Measurements from ENCODE around the gene SCN3B.

SCN3B gene

GRCh38 chr11:123654566-123655081 is at the start of gene SCN3B:
TSS of gene SCN3B (minus strand) at chr11:123654624. CDS start at chr11:123653801, 823 bp downstream.
- no peak for DNase-seq

- DNase-seq, result no peak
Observed at GRCh38 chr11:123702696-123703095, 48.3 kb upstream of the SCN3B start.

- no peak for DNase-seq
Observed at GRCh38 chr11:123702139-123702538, 47.7 kb upstream of the SCN3B start.

GRCh38 chr11:123700772-123701171 is 46.3 kb upstream of the SCN3B start:
- DNase-seq, result peak; percentile 42

- peak; percentile 20 for DNase-seq
Observed at GRCh38 chr11:123698546-123699127, 44.2 kb upstream of the SCN3B start.

GRCh38 chr11:123696183-123696582 is 41.8 kb upstream of the SCN3B start:
- no peak for DNase-seq

GRCh38 chr11:123695231-123695630 is 40.8 kb upstream of the SCN3B start:
- DNase-seq, result no peak

GRCh38 chr11:123694551-123694950 is 40.1 kb upstream of the SCN3B start:
- peak; percentile 60 for DNase-seq

- no peak for DNase-seq
Observed at GRCh38 chr11:123692961-123693360, 38.5 kb upstream of the SCN3B start.

GRCh38 chr11:123690485-123690884 is 36.1 kb upstream of the SCN3B start:
- no peak for DNase-seq

- DNase-seq, result no peak
Observed at GRCh38 chr11:123684601-123685000, 30.2 kb upstream of the SCN3B start.

- no peak for DNase-seq
Observed at GRCh38 chr11:123683428-123684170, 29.2 kb upstream of the SCN3B start.

- DNase-seq, result no peak
Observed at GRCh38 chr11:123682696-123683410, 28.4 kb upstream of the SCN3B start.

GRCh38 chr11:123681030-123681429 is 26.6 kb upstream of the SCN3B start:
- DNase-seq, result no peak

- no peak for DNase-seq
Observed at GRCh38 chr11:123678246-123678645, 23.8 kb upstream of the SCN3B start.

- no peak for DNase-seq
Observed at GRCh38 chr11:123677510-123677909, 23.1 kb upstream of the SCN3B start.

- no peak for DNase-seq
Observed at GRCh38 chr11:123674297-123674696, 19.9 kb upstream of the SCN3B start.

GRCh38 chr11:123672568-123672967 is 18.1 kb upstream of the SCN3B start:
- no peak for DNase-seq

- no peak for DNase-seq
Observed at GRCh38 chr11:123671534-123671933, 17.1 kb upstream of the SCN3B start.

GRCh38 chr11:123670081-123670480 is 15.7 kb upstream of the SCN3B start:
- no peak for DNase-seq

GRCh38 chr11:123665306-123665705 is 10.9 kb upstream of the SCN3B start:
- DNase-seq, result no peak

GRCh38 chr11:123659965-123660364 is 5.5 kb upstream of the SCN3B start:
- peak; percentile 31 for DNase-seq

- DNase-seq, result no peak
Observed at GRCh38 chr11:123659311-123659710, 4.9 kb upstream of the SCN3B start.
